Mesothelial cell of epicardium (in vitro differentiated cells): ENCODE measurements around the gene RHEX. TPM values are rescaled to one million over a fixed set of nuclear protein-coding genes. Genes with fewer than 3 reads are reported as not detected.

ENCODE experiments used
- DNase-seq, 2 experiments: peaks; one replicate each; pipeline ENCODE4 v3.0.0; 2021; ENCODE audit warnings: low spot score in 2 of 2; ENCODE audit not compliant: unreplicated experiment in 2 of 2
- H3K27ac Mint-ChIP-seq: 2 replicates; pipeline ENCODE4 v1.8.0; 2021; ENCODE audit warnings: mixed read lengths
- H3K27me3 Mint-ChIP-seq: 2 replicates; pipeline ENCODE4 v1.8.0; 2021; ENCODE audit warnings: low read depth, mixed read lengths
- H3K36me3 Mint-ChIP-seq: 2 replicates; pipeline ENCODE4 v1.8.0; 2021; ENCODE audit warnings: mixed read lengths
- H3K4me1 Mint-ChIP-seq: 2 replicates; pipeline ENCODE4 v1.8.0; 2021; ENCODE audit warnings: mixed read lengths
- H3K4me3 Mint-ChIP-seq: 2 replicates; pipeline ENCODE4 v1.8.0; 2021; ENCODE audit warnings: mild to moderate bottlenecking, moderate library complexity, mixed read lengths
- H3K9me3 Mint-ChIP-seq: 2 replicates; pipeline ENCODE4 v1.8.0; 2021; ENCODE audit warnings: mixed read lengths
- CTCF ChIP-seq: fragments of 200-600 bp; sonication (generic); IDR thresholded peaks from one replicate; pipeline ENCODE4 v1.5.0; 2021; ENCODE audit warnings: antibody characterized with exemption; ENCODE audit not compliant: unreplicated experiment
- total RNA-seq: library from RNA; stranded (reverse); gene quantifications from 3 replicates; pipeline ENCODE4 v1.2.1, GENCODE V29; 2021

Gene RHEX
- total RNA-seq, 1 donor from 2014 or later, result not detected

GRCh38 chr1:206120406-206120805, 67.4 kb downstream of the RHEX start:
- Mint-ChIP-seq H3K4me3 (no peak overlapping the region), H3K4me1 (peaks cover 10% of the 10 kb centered on the region), H3K9me3 (peaks cover 34% of the 10 kb centered on the region), H3K27me3 (peaks cover 50% of the 10 kb centered on the region), H3K27ac (no peak overlapping the region), H3K36me3 (peaks cover 3% of the 10 kb centered on the region)
- no peak for DNase-seq
- no peak for TF ChIP-seq CTCF

- Mint-ChIP-seq H3K27ac (no peak overlapping the region), H3K36me3 (peaks cover 3% of the 10 kb centered on the region), H3K4me3 (no peak overlapping the region), H3K4me1 (peaks cover 10% of the 10 kb centered on the region), H3K27me3 (peaks cover 41% of the 10 kb centered on the region), H3K9me3 (peaks cover 34% of the 10 kb centered on the region)
- DNase-seq, result no peak
- TF ChIP-seq CTCF, result no peak
Measured at GRCh38 chr1:206121269-206121668, 68.3 kb downstream of the RHEX start.

- H3K27me3 Mint-ChIP-seq, result peaks cover 34% of the 10 kb centered on the region
- no peak for TF ChIP-seq CTCF
- no peak for DNase-seq
- H3K27ac Mint-ChIP-seq, result no peak overlapping the region
- peaks cover 3% of the 10 kb centered on the region for H3K36me3 Mint-ChIP-seq
- H3K4me3 Mint-ChIP-seq, result no peak overlapping the region
- peaks cover 3% of the 10 kb centered on the region for H3K4me1 Mint-ChIP-seq
- peaks cover 34% of the 10 kb centered on the region for H3K9me3 Mint-ChIP-seq
Measured at GRCh38 chr1:206122686-206123085, 69.7 kb downstream of the RHEX start.

GRCh38 chr1:206125346-206125745, 72.4 kb downstream of the RHEX start:
- DNase-seq, result no peak
- Mint-ChIP-seq H3K9me3 (peaks cover 29% of the 10 kb centered on the region), H3K4me1 (no peaks in the 10 kb centered on the region), H3K27ac (no peak overlapping the region), H3K4me3 (no peak overlapping the region), H3K27me3 (peaks cover 23% of the 10 kb centered on the region), H3K36me3 (peaks cover 2% of the 10 kb centered on the region)
- TF ChIP-seq CTCF, result no peak

- DNase-seq, result no peak
- no peak overlapping the region for H3K4me3 Mint-ChIP-seq
- H3K27ac Mint-ChIP-seq, result no peak overlapping the region
- H3K36me3 Mint-ChIP-seq, result no peaks in the 10 kb centered on the region
- TF ChIP-seq CTCF, result no peak
- H3K27me3 Mint-ChIP-seq, result peaks cover 23% of the 10 kb centered on the region
- no peaks in the 10 kb centered on the region for H3K4me1 Mint-ChIP-seq
- H3K9me3 Mint-ChIP-seq, result peaks cover 11% of the 10 kb centered on the region
Measured at GRCh38 chr1:206127336-206127735, 74.4 kb downstream of the RHEX start.

- Mint-ChIP-seq H3K4me3 (no peak overlapping the region), H3K27ac (no peak overlapping the region), H3K4me1 (no peaks in the 10 kb centered on the region), H3K27me3 (peaks cover 23% of the 10 kb centered on the region), H3K9me3 (peaks cover 7% of the 10 kb centered on the region), H3K36me3 (no peaks in the 10 kb centered on the region)
- no peak for DNase-seq
- no peak for TF ChIP-seq CTCF
Measured at GRCh38 chr1:206128196-206128595, 75.2 kb downstream of the RHEX start.
